ENCODE measurements around the gene CYB561D1. TPM values are rescaled to one million over a fixed set of nuclear protein-coding genes. Genes with fewer than 3 reads are reported as not detected.
A peak's percentile ranks its signal among the peaks of the same experiment; 100 is the strongest.

The CYB561D1 gene
- total RNA-seq, 1 donor from 2014 or later = 10.2 TPM

GRCh38 chr1:109457819-109458218 is 36.1 kb upstream of the CYB561D1 start:
- no peak for TF ChIP-seq CTCF (IDR thresholded peaks at IDR 0.05)
- H3K36me3 Mint-ChIP-seq (ENCODE audit: unreplicated experiment) = peaks cover 3% of the 10 kb centered on the region
- H3K4me3 Mint-ChIP-seq (ENCODE audit: unreplicated experiment) = no peak overlapping the region
- H3K9me3 Mint-ChIP-seq (ENCODE audit: unreplicated experiment) = peaks cover 10% of the 10 kb centered on the region
- H3K27me3 Mint-ChIP-seq (ENCODE audit: unreplicated experiment) = peaks cover 74% of the 10 kb centered on the region
- no peak overlapping the region for H3K27ac Mint-ChIP-seq (ENCODE audit: unreplicated experiment)
- no peaks in the 10 kb centered on the region for H3K4me1 Mint-ChIP-seq (ENCODE audit: unreplicated experiment)
- DNase-seq (ENCODE audit: extremely low spot score, unreplicated experiment) = no peak

- H3K27me3 Mint-ChIP-seq (ENCODE audit: unreplicated experiment) = peaks cover 87% of the 10 kb centered on the region
- no peak for TF ChIP-seq CTCF (IDR thresholded peaks at IDR 0.05)
- H3K36me3 Mint-ChIP-seq (ENCODE audit: unreplicated experiment) = no peaks in the 10 kb centered on the region
- peak overlapping the region; percentile 67 for H3K4me3 Mint-ChIP-seq (ENCODE audit: unreplicated experiment)
- H3K4me1 Mint-ChIP-seq (ENCODE audit: unreplicated experiment) = peaks cover 4% of the 10 kb centered on the region
- no peak for DNase-seq (ENCODE audit: extremely low spot score, unreplicated experiment)
- H3K9me3 Mint-ChIP-seq (ENCODE audit: unreplicated experiment) = no peaks in the 10 kb centered on the region
- no peak overlapping the region for H3K27ac Mint-ChIP-seq (ENCODE audit: unreplicated experiment)
Measured at GRCh38 chr1:109466125-109466451, 27.8 kb upstream of the CYB561D1 start.

GRCh38 chr1:109466452-109467300 is 27.2 kb upstream of the CYB561D1 start, which contains the start of gene SYPL2:
SYPL2 (plus strand) TSS chr1:109466546; CDS start chr1:109466844, 298 bp downstream.
- TF ChIP-seq CTCF (IDR thresholded peaks at IDR 0.05) = peak; percentile 21
- Mint-ChIP-seq H3K27me3 (ENCODE audit: unreplicated experiment) (peaks cover 87% of the 10 kb centered on the region), H3K9me3 (ENCODE audit: unreplicated experiment) (no peaks in the 10 kb centered on the region), H3K4me1 (ENCODE audit: unreplicated experiment) (peaks cover 4% of the 10 kb centered on the region), H3K4me3 (ENCODE audit: unreplicated experiment) (peak within 1 kb of the TSS; percentile 67), H3K27ac (ENCODE audit: unreplicated experiment) (no peak within 1 kb of the TSS), H3K36me3 (ENCODE audit: unreplicated experiment) (no peaks in the 10 kb centered on the region)
- peak; percentile 85 for DNase-seq (ENCODE audit: extremely low spot score, unreplicated experiment)

GRCh38 chr1:109467301-109467777 is 26.6 kb upstream of the CYB561D1 start:
- H3K27me3 Mint-ChIP-seq (ENCODE audit: unreplicated experiment) = peaks cover 84% of the 10 kb centered on the region

More at GRCh38 chr1:109467301-109467777, 26.6 kb upstream of the CYB561D1 start:
- H3K27ac Mint-ChIP-seq (ENCODE audit: unreplicated experiment) = no peak overlapping the region
- peaks cover 4% of the 10 kb centered on the region for H3K4me1 Mint-ChIP-seq (ENCODE audit: unreplicated experiment)
- H3K4me3 Mint-ChIP-seq (ENCODE audit: unreplicated experiment) = peak overlapping the region; percentile 67
- no peaks in the 10 kb centered on the region for H3K36me3 Mint-ChIP-seq (ENCODE audit: unreplicated experiment)
- TF ChIP-seq CTCF (IDR thresholded peaks at IDR 0.05) = no peak
- H3K9me3 Mint-ChIP-seq (ENCODE audit: unreplicated experiment) = no peaks in the 10 kb centered on the region
- DNase-seq (ENCODE audit: extremely low spot score, unreplicated experiment) = no peak
